Erythroblast (primary cell): ENCODE measurements around the gene SUPT3H.

Source experiments
- DNase-seq, 2 experiments: peaks; one replicate each; lab custom pipeline; 2025; lab: John Stamatoyannopoulos, UW
- GATA1 ChIP-seq: IDR thresholded peaks from 2 replicates; pipeline ENCODE4 v1.6.1; 2011; ENCODE audit warnings: low read depth, mild to moderate bottlenecking, control low read depth, low read length, moderate library complexity
- POLR2A ChIP-seq: IDR thresholded peaks from 2 replicates; pipeline ENCODE4 v1.6.1; 2011; ENCODE audit warnings: mild to moderate bottlenecking, low read length

SUPT3H gene

GRCh38 chr6:44804546-44805159, 573.1 kb downstream of the SUPT3H start:
- DNase-seq, result no peak
- no peak for TF ChIP-seq POLR2A
- no peak for TF ChIP-seq GATA1

GRCh38 chr6:44804016-44804415, 573.7 kb downstream of the SUPT3H start:
- no peak for DNase-seq

GRCh38 chr6:44800784-44801592, 576.7 kb downstream of the SUPT3H start:
- DNase-seq, result no peak
- TF ChIP-seq POLR2A, result no peak
- TF ChIP-seq GATA1, result no peak

More at GRCh38 chr6:44804016-44804415, 573.7 kb downstream of the SUPT3H start:
- TF ChIP-seq GATA1, result no peak
- no peak for TF ChIP-seq POLR2A

GRCh38 chr6:44800171-44800783, 577.5 kb downstream of the SUPT3H start:
- DNase-seq, result no peak
- TF ChIP-seq GATA1 (no peak), POLR2A (no peak)

- TF ChIP-seq GATA1, result no peak
- no peak for DNase-seq
Measured at GRCh38 chr6:44797746-44798145, 580.0 kb downstream of the SUPT3H start.

GRCh38 chr6:44795326-44795725, 582.4 kb downstream of the SUPT3H start:
- TF ChIP-seq GATA1, result no peak
- TF ChIP-seq POLR2A, result no peak
- no peak for DNase-seq

GRCh38 chr6:44789806-44790205, 587.9 kb downstream of the SUPT3H start:
- no peak for DNase-seq
- TF ChIP-seq POLR2A (no peak), GATA1 (no peak)

- TF ChIP-seq GATA1, result no peak
- TF ChIP-seq POLR2A, result no peak
- DNase-seq, result no peak
Measured at GRCh38 chr6:44789061-44789460, 588.7 kb downstream of the SUPT3H start.

- no peak for DNase-seq
- TF ChIP-seq GATA1, result no peak
- TF ChIP-seq POLR2A, result no peak
Measured at GRCh38 chr6:44788387-44788981, 589.2 kb downstream of the SUPT3H start.

- no peak for DNase-seq
- TF ChIP-seq GATA1, result no peak
- TF ChIP-seq POLR2A, result no peak
Measured at GRCh38 chr6:44787254-44787834, 590.4 kb downstream of the SUPT3H start.

- TF ChIP-seq GATA1, result no peak
- TF ChIP-seq POLR2A, result no peak
- DNase-seq, result no peak
Measured at GRCh38 chr6:44785130-44785529, 592.6 kb downstream of the SUPT3H start.

GRCh38 chr6:44784195-44784594, 593.5 kb downstream of the SUPT3H start:
- TF ChIP-seq POLR2A, result no peak
- TF ChIP-seq GATA1, result no peak
- DNase-seq, result no peak

- TF ChIP-seq GATA1 (no peak), POLR2A (no peak)
- no peak for DNase-seq
Measured at GRCh38 chr6:44782892-44783291, 594.8 kb downstream of the SUPT3H start.

GRCh38 chr6:44781912-44782597, 595.7 kb downstream of the SUPT3H start:
- TF ChIP-seq GATA1 (no peak), POLR2A (no peak)
- no peak for DNase-seq
